ENCODE measurements around the gene DIP2C.

Gene DIP2C

GRCh38 chr10:575402-576129, 113.9 kb downstream of the DIP2C start:
- no peak for DNase-seq (ENCODE audit: low read depth in 2 of 2)

DNA sequence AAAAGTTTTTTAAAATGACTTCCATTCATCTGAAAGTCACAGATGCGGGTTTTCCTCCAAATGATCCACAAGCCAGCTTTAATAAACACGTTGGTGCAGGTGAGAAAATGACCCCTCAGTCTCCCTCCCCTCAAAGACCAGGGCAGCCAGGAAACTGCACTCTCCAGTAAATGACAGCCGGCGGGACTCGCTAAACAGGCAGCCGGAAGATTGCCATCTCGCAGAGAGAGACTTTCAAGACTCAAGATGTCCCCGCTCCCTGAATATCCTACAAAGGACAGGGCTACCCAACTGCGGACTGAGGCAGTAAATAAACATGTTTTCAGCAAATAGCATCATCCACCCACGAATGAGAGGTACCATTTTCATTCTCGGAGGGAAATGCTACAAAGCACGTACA, 116.8 kb downstream of the DIP2C start:
- DNase-seq (ENCODE audit: low read depth in 2 of 2): no peak

- DNase-seq (ENCODE audit: low read depth in 2 of 2): no peak
Observed at GRCh38 chr10:571688-572451, 117.6 kb downstream of the DIP2C start.

- DNase-seq (ENCODE audit: low read depth in 2 of 2): no peak
Observed at GRCh38 chr10:571166-571565, 118.3 kb downstream of the DIP2C start.

GRCh38 chr10:570628-571163, 118.8 kb downstream of the DIP2C start:
- DNase-seq (ENCODE audit: low read depth in 2 of 2): no peak

GRCh38 chr10:569961-570627, 119.4 kb downstream of the DIP2C start:
- no peak for DNase-seq (ENCODE audit: low read depth in 2 of 2)

- no peak for DNase-seq (ENCODE audit: low read depth in 2 of 2)
Observed at GRCh38 chr10:568848-569247, 120.6 kb downstream of the DIP2C start.

- DNase-seq (ENCODE audit: low read depth in 2 of 2): no peak
Observed at GRCh38 chr10:567869-568268, 121.6 kb downstream of the DIP2C start.

DNA sequence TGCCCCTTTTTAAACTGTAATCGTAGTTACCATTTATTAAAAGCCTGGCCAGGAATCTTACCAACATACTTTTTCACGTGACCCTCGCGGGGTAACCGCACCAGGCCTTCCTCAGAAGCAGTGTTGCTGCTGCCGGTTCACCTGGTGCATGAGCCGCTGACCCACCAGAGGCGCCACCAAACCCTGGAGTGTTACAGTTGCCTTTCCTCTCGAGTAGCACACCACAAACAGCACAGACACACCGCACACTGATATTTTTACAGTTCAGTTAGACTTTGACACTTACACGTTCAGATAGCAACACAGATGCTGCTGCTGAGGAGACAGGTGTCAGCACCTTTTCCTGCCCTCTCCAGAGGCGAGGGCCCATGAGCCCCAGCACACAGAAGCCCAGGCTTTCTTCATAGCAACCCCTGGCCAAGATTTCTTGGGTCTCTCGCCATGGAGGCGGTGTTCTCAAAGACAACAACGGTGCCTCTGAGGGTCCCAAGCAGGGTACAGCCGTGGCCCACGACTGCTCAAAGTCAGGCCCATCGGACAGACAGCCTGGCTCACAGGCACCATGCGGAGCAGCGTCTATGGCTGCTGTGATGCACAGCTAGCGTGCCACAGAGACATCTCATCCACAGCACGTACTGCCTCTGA, 123.1 kb downstream of the DIP2C start:
- no peak for DNase-seq (ENCODE audit: low read depth in 2 of 2)

- no peak for DNase-seq (ENCODE audit: low read depth in 2 of 2)
Observed at GRCh38 chr10:565676-566075, 123.8 kb downstream of the DIP2C start.

DNA sequence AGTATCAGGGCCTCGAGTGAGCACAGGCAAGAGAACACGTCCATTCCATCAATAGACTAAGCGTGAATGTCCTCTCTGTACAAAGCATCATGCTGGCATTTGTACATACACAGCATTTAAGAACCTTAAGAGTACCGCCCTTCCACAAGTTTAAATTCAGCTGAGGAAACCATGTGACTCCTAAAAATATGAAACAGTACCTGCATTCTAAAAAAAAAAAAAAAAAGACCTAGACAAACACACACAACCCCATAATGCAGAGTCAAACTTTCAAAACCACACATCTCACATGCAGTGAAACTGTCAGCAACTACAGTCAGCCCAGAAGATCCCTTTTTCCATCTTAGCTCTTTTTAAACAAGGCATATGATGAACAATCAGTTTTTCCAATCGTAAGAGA, 124.3 kb downstream of the DIP2C start:
- DNase-seq (ENCODE audit: low read depth in 2 of 2): no peak

DNA sequence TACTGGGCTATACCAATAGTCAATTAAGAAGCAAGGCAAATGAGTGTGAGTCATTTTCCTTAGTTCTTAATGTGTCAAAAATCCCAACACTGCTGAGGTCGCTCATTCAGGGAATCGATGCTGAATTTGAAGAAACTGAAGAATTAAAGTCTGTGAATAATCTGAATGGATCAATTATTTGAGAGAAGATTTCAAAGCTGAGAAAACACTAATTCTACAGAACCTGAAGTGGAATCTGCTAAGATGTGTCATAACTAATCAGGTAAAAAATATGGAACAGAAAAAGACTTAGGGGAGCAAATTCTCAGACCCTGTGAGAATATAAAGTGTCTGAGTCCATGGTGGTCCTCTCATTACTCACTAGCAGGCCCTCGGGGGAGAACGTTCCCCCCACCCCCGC, 125.6 kb downstream of the DIP2C start:
- DNase-seq (ENCODE audit: low read depth in 2 of 2): no peak

DNA sequence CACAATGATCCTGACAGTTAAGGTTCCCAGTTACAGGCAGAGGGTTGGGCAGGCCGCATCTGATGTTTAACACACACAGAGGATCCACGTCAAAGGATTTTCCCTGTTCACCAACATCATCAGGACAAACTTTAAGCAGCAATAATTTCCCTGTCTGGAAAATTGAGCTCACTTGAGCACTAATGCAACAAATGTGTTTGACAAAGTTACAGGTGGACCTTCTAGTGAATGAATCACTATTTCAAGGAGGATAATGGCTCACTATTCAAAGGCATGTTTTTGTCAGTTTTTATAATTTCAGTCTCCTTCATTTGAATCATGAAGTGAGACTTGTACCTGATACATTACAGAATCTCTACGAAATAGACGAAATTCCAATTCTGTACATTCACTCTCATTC, 127.3 kb downstream of the DIP2C start:
- DNase-seq (ENCODE audit: low read depth in 2 of 2): no peak

- DNase-seq (ENCODE audit: low read depth in 2 of 2): no peak
Observed at GRCh38 chr10:561721-562120, 127.7 kb downstream of the DIP2C start.

- no peak for DNase-seq (ENCODE audit: low read depth in 2 of 2)
Observed at GRCh38 chr10:560314-560992, 129.0 kb downstream of the DIP2C start.

DNA sequence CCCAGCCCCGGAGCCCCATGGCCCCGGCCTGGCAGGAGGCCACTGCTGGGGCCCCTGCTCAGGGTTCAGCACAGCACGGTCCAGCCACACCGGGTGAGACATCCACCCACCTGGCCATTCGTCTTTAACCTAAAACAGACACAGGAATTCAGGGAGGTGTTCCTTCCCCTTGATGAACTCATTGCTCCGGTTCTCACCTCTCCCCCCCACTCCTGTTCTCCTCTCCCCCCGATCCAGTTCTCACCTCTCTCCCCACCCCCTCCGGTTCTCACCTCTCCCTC, 129.8 kb downstream of the DIP2C start:
- DNase-seq (ENCODE audit: low read depth in 2 of 2): no peak

GRCh38 chr10:558891-559766, 130.3 kb downstream of the DIP2C start:
- DNase-seq (ENCODE audit: low read depth in 2 of 2): no peak

DNA sequence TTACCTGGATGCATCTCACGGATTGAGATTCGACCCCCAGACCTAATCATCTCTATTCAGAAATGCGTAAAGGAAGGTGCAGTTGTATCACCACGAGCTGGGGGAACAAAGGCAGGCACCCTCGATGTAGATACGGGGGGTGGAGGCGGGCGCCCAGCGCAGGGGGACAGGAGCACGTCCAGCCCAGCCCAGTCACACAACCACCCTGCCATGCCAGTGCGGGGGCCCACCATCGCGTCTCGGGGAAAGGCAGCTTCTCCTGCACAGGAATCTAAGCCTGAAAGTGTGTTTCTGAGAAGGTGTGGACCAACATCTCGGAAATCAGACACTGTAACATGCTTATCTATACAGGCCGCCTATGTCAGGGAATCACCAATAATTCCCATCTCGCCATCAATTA, 131.1 kb downstream of the DIP2C start:
- no peak for DNase-seq (ENCODE audit: low read depth in 2 of 2)

- DNase-seq (ENCODE audit: low read depth in 2 of 2): peak in 1 of 2 donors; percentile 5
Observed at GRCh38 chr10:557792-558328, 131.6 kb downstream of the DIP2C start.

- DNase-seq (ENCODE audit: low read depth in 2 of 2): no peak
Observed at GRCh38 chr10:556971-557637, 132.4 kb downstream of the DIP2C start.

Data from stimulated activated CD4-positive, alpha-beta T cell treated with anti-CD3 and anti-CD28 coated beads, Interleukin-1b, Interleukin-23, amount 100 ng/mL, for 4 hours (primary cell).